Keratinocyte (primary cell): Measurements from ENCODE around the gene SLC25A25. TPM values are rescaled to one million over a fixed set of nuclear protein-coding genes. Genes with fewer than 3 reads are reported as not detected.

Source experiments
- DNase-seq: peaks from one replicate; pipeline ENCODE4 v3.0.0-alpha.2; 2011; ENCODE audit warnings: low read depth, missing footprints, low spot score
- FAIRE-seq: peaks from 2 replicates; lab custom pipeline; 2011; peaks lifted over from hg19 to GRCh38; lab: Jason Lieb, UNC
- H2AFZ ChIP-seq: 2 replicates; pipeline ENCODE4 v1.6.0; 2012; ENCODE audit warnings: low read length, control low read depth, inconsistent platforms; ENCODE audit not compliant: control insufficient read depth
- H3K27ac ChIP-seq: 2 replicates; pipeline ENCODE4 v1.5.1; 2011; ENCODE audit warnings: low read length; ENCODE audit not compliant: control insufficient read depth, insufficient read depth
- H3K27me3 ChIP-seq: 3 replicates; pipeline ENCODE4 v1.6.0; 2011; ENCODE audit warnings: low read length; ENCODE audit not compliant: control insufficient read depth, insufficient read depth; ENCODE audit errors: extremely low read depth
- H3K36me3 ChIP-seq, 2 experiments: 2 replicates in 1 of 2; 3 replicates in 1 of 2; pipeline ENCODE4 v1.5.1; 2011; ENCODE audit warnings: low read length in 2 of 2, mild to moderate bottlenecking in 1 of 2; ENCODE audit not compliant: control insufficient read depth in 2 of 2, insufficient read depth in 2 of 2; ENCODE audit errors: extremely low read depth in 1 of 2
- H3K4me1 ChIP-seq: 3 replicates; pipeline ENCODE4 v1.5.1; 2011; ENCODE audit warnings: low read length; ENCODE audit not compliant: control insufficient read depth, insufficient read depth; ENCODE audit errors: extremely low read depth
- H3K4me2 ChIP-seq: 3 replicates; pipeline ENCODE4 v1.6.0; 2011; ENCODE audit warnings: low read depth, low read length; ENCODE audit not compliant: control insufficient read depth, insufficient read depth; ENCODE audit errors: extremely low read depth
- H3K4me3 ChIP-seq, 3 experiments: fragments of 200-600 bp in 1 of 3; sonication (generic) in 1 of 3; 2 replicates in 2 of 3; 3 replicates in 1 of 3; pipeline ENCODE4 v1.5.1; 2011 to 2016; ENCODE audit warnings: low read length in 3 of 3, mild to moderate bottlenecking in 3 of 3, control low read depth in 2 of 3, inconsistent platforms in 1 of 3, low read depth in 1 of 3, mixed read lengths in 1 of 3, mixed run types in 1 of 3, moderate library complexity in 1 of 3; ENCODE audit not compliant: control insufficient read depth in 2 of 3, insufficient read depth in 2 of 3; ENCODE audit errors: extremely low read depth in 1 of 3
- H3K79me2 ChIP-seq: 2 replicates; pipeline ENCODE4 v1.6.0; 2012; ENCODE audit warnings: low read length; ENCODE audit not compliant: control insufficient read depth, insufficient read depth
- H3K9ac ChIP-seq: 3 replicates; pipeline ENCODE4 v1.6.0; 2011; ENCODE audit warnings: low read length; ENCODE audit not compliant: control insufficient read depth, insufficient read depth; ENCODE audit errors: extremely low read depth
- H3K9me1 ChIP-seq: 3 replicates; pipeline ENCODE4 v1.6.0; 2011; ENCODE audit warnings: low read length; ENCODE audit not compliant: control insufficient read depth, insufficient read depth; ENCODE audit errors: extremely low read depth
- H3K9me3 ChIP-seq: 2 replicates; pipeline ENCODE4 v1.5.1; 2012; ENCODE audit warnings: low read depth, low read length; ENCODE audit not compliant: control insufficient read depth
- H4K20me1 ChIP-seq: 3 replicates; pipeline ENCODE4 v1.6.0; 2011; ENCODE audit warnings: low read length; ENCODE audit not compliant: control insufficient read depth, insufficient read depth; ENCODE audit errors: extremely low read depth
- EZH2 ChIP-seq: IDR thresholded peaks from one replicate; pipeline ENCODE4 v1.6.1; 2012; ENCODE audit warnings: inconsistent platforms, mild to moderate bottlenecking, low read length, moderate library complexity
- dilution Hi-C: fragments of 300-500 bp; cut with MboI; formaldehyde crosslinking; loops from one replicate; pipeline ENCODE4 v1.7.0; 2020; ENCODE audit warnings: low sequenced_read_pairs; ENCODE audit not compliant: extremely low pct_ligation_motif_present
- polyA plus RNA-seq, 5 experiments: library from polyadenylated mRNA; depleted of rRNA in 3 of 5; stranded (reverse) in 3 of 5; stranded (forward) in 1 of 5; unstranded in 1 of 5; fragments of >200 nt; gene quantifications; 1 replicate in 1 of 5; 2 replicates in 3 of 5; 3 replicates in 1 of 5; pipeline versions ENCODE4 v1.2.1 to v1.2.3, GENCODE V29; 2011 to 2012; ENCODE audit warnings: missing spikeins in 2 of 5, low read depth in 1 of 5, low replicate concordance in 1 of 5
- TF ChIP-seq, protein P1 (sequence below), 3 experiments: IDR thresholded peaks in 1 of 3; conservative IDR thresholded peaks in 1 of 3; optimal IDR thresholded peaks in 1 of 3; 2 replicates in 2 of 3; 3 replicates in 1 of 3; pipeline versions ENCODE3 to v1.5.1; 2011; ENCODE audit warnings: low read length in 3 of 3, mild to moderate bottlenecking in 3 of 3, moderate library complexity in 2 of 3, control low read depth in 1 of 3, inconsistent platforms in 1 of 3; ENCODE audit not compliant: insufficient read depth in 2 of 3; ENCODE audit errors: extremely low read depth in 1 of 3

Gene SLC25A25
- polyA plus RNA-seq, 1 donor (not counting 4 experiments of a cell fraction or from before 2014, with no cell fraction given): 6.5 TPM

DNA sequence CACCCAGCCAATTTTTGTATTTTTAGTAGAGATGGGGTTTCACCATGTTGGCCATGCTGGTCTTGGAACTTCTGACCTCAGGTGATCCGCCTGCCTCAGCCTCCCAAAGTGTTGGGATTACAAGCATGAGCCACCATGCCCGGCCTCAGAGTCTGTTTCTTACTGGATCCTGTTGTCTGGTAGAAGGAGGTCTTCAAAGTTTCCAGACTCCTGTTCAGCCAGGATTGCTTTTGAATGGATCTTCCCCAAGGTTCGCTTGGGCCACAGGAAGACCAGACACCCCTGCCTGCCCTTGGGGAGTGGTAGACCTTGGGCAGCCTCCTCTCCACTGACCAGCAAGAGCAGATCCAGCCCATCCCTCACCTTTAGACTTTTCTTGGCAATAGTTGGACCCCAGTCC is 73.6 kb downstream of the SLC25A25 start:
- H3K36me3 ChIP-seq: no peaks in the 10 kb centered on the region
- no peaks in the 10 kb centered on the region for H3K9me1 ChIP-seq
- no peaks in the 10 kb centered on the region for H4K20me1 ChIP-seq
- H2AFZ ChIP-seq: peak overlapping the region; percentile 53
- TF ChIP-seq, protein P1, sequence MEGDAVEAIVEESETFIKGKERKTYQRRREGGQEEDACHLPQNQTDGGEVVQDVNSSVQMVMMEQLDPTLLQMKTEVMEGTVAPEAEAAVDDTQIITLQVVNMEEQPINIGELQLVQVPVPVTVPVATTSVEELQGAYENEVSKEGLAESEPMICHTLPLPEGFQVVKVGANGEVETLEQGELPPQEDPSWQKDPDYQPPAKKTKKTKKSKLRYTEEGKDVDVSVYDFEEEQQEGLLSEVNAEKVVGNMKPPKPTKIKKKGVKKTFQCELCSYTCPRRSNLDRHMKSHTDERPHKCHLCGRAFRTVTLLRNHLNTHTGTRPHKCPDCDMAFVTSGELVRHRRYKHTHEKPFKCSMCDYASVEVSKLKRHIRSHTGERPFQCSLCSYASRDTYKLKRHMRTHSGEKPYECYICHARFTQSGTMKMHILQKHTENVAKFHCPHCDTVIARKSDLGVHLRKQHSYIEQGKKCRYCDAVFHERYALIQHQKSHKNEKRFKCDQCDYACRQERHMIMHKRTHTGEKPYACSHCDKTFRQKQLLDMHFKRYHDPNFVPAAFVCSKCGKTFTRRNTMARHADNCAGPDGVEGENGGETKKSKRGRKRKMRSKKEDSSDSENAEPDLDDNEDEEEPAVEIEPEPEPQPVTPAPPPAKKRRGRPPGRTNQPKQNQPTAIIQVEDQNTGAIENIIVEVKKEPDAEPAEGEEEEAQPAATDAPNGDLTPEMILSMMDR (optimal IDR thresholded peaks at IDR 0.05 in 1 of 3, IDR thresholded peaks at IDR 0.05 in 1 of 3, conservative IDR thresholded peaks at IDR 0.05 in 1 of 3; ENCODE audit: extremely low read depth in 1 of 3, insufficient read depth in 2 of 3, low read length in 3 of 3): no peak
- no peak for TF ChIP-seq EZH2
- no peaks in the 10 kb centered on the region for H3K9me3 ChIP-seq
- DNase-seq: no peak
- no peak overlapping the region for H3K27ac ChIP-seq
- H3K4me3 ChIP-seq: no peak overlapping the region
- peaks cover 45% of the 10 kb centered on the region for H3K4me1 ChIP-seq
- dilution Hi-C loops: no loop called here
- no peak overlapping the region for H3K4me2 ChIP-seq
- H3K9ac ChIP-seq: no peak overlapping the region
- no peak for FAIRE-seq
- no peaks in the 10 kb centered on the region for H3K27me3 ChIP-seq
- no peaks in the 10 kb centered on the region for H3K79me2 ChIP-seq

DNA sequence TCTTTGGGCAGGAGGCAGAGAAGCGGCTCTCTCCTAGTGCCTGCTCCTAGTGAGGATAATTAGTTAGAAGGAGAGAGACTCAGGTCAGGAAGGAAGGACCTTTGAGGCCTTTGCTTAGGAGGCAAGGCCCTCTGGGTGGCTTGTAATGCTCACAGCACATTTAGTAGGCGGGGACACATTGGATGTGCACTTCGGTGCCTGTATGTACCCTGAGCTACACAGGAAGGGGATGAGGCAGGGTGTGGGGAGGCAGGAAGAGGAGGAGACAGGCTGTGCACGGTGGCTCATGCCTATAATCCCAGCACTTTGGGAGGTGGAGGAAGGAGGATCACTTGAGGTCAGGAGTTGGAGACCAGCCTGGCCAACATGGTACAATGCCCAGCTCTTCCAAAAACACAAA is 74.0 kb downstream of the SLC25A25 start:
- H3K4me2 ChIP-seq: no peak overlapping the region
- H3K4me1 ChIP-seq: peaks cover 41% of the 10 kb centered on the region
- no peak overlapping the region for H3K4me3 ChIP-seq
- H3K79me2 ChIP-seq: no peaks in the 10 kb centered on the region
- no peak for FAIRE-seq
- H3K9me1 ChIP-seq: no peaks in the 10 kb centered on the region
- H3K36me3 ChIP-seq: no peaks in the 10 kb centered on the region
- no peaks in the 10 kb centered on the region for H3K9me3 ChIP-seq
- TF ChIP-seq EZH2: no peak
- TF ChIP-seq, protein P1 (optimal IDR thresholded peaks at IDR 0.05 in 1 of 3, IDR thresholded peaks at IDR 0.05 in 1 of 3, conservative IDR thresholded peaks at IDR 0.05 in 1 of 3; ENCODE audit: extremely low read depth in 1 of 3, insufficient read depth in 2 of 3, low read length in 3 of 3): no peak
- H3K9ac ChIP-seq: no peak overlapping the region
- H3K27ac ChIP-seq: no peak overlapping the region
- no peak for DNase-seq
- no peaks in the 10 kb centered on the region for H3K27me3 ChIP-seq
- dilution Hi-C loops: no loop called here
- peak overlapping the region; percentile 53 for H2AFZ ChIP-seq
- no peaks in the 10 kb centered on the region for H4K20me1 ChIP-seq
